SK-N-SH (cell line): Measurements from ENCODE around the gene DDAH1. TPM values are rescaled to one million over a fixed set of nuclear protein-coding genes. Genes with fewer than 3 reads are reported as not detected.

Experiments
- CTCF ChIA-PET: fragments of 300-600, 350-600 bp; formaldehyde crosslinking; extraction: SDS; loops from one replicate; lab custom pipeline; 2021; lab: Yijun Ruan, JAX
- POLR2A ChIA-PET: fragments of 350-600 bp; sonication (Branson Sonifier 250); formaldehyde crosslinking; extraction: SDS; loops from one replicate; lab custom pipeline; 2020; ENCODE audit warnings: antibody characterized with exemption, inconsistent platforms; lab: Yijun Ruan, JAX
- DNase-seq: peaks from one replicate; pipeline ENCODE4 v3.0.0; 2012
- H2AFZ ChIP-seq: fragments of 200-600 bp; sonication (generic); 2 replicates; pipeline ENCODE4 v1.8.1; 2016; ENCODE audit warnings: antibody characterized with exemption, mild to moderate bottlenecking, low read depth
- H3F3A ChIP-seq: fragments of 200-600 bp; sonication (generic); replicated peaks from 2 replicates; pipeline ENCODE3; 2016; ENCODE audit warnings: antibody characterized with exemption, mild to moderate bottlenecking; ENCODE audit not compliant: insufficient read depth
- H3K27ac ChIP-seq, 2 experiments: fragments of 200-500 bp in 1 of 2; fragments of 200-600 bp in 1 of 2; sonication (Bioruptor generic) in 1 of 2; sonication (generic), shearing (Covaris generic) in 1 of 2; 2 replicates each; pipeline versions ENCODE4 v1.5.1 to v1.6.1; 2014 to 2016; ENCODE audit warnings: low read depth in 2 of 2, inconsistent platforms in 1 of 2, low read length in 1 of 2, mild to moderate bottlenecking in 1 of 2, mixed read lengths in 1 of 2
- H3K27me3 ChIP-seq: fragments of 200-600 bp; sonication (generic), shearing (Covaris generic); 2 replicates; pipeline ENCODE4 v1.6.1; 2016; ENCODE audit warnings: mixed run types; ENCODE audit not compliant: insufficient read depth
- H3K36me3 ChIP-seq, 2 experiments: fragments of 200-500 bp in 1 of 2; fragments of 200-600 bp in 1 of 2; sonication (Bioruptor generic) in 1 of 2; sonication (generic) in 1 of 2; replicated peaks in 1 of 2; 2 replicates each; pipeline versions ENCODE3 to v1.5.1; 2014 to 2016; ENCODE audit warnings: low read length in 1 of 2, mild to moderate bottlenecking in 1 of 2; ENCODE audit not compliant: insufficient read depth in 2 of 2, control insufficient read depth in 1 of 2
- H3K4me1 ChIP-seq, 2 experiments: fragments of 200-500 bp in 1 of 2; fragments of 200-600 bp in 1 of 2; sonication (Bioruptor generic) in 1 of 2; sonication (generic), shearing (Covaris generic) in 1 of 2; 2 replicates each; pipeline versions ENCODE4 v1.5.1 to v1.6.1; 2014 to 2016; ENCODE audit warnings: low read depth in 1 of 2, low read length in 1 of 2, mixed run types in 1 of 2; ENCODE audit not compliant: insufficient read depth in 2 of 2, control insufficient read depth in 1 of 2
- H3K4me2 ChIP-seq: fragments of 200-600 bp; sonication (generic), shearing (Covaris generic); 2 replicates; pipeline ENCODE4 v1.6.1; 2017; ENCODE audit warnings: mixed run types
- H3K4me3 ChIP-seq, 2 experiments: fragments of 200-500 bp in 1 of 2; fragments of 200-600 bp in 1 of 2; sonication (Bioruptor generic) in 1 of 2; sonication (generic), shearing (Covaris generic) in 1 of 2; 2 replicates each; pipeline versions ENCODE4 v1.5.1 to v1.8.1; 2014 to 2016; ENCODE audit warnings: low read depth in 2 of 2, inconsistent platforms in 1 of 2, low read length in 1 of 2, mild to moderate bottlenecking in 1 of 2, mixed read lengths in 1 of 2, moderate library complexity in 1 of 2
- H3K79me2 ChIP-seq: fragments of 200-600 bp; sonication (generic); 2 replicates; pipeline ENCODE4 v1.8.1; 2017; ENCODE audit warnings: mild to moderate bottlenecking; ENCODE audit not compliant: insufficient read depth
- H3K9ac ChIP-seq: fragments of 200-600 bp; sonication (generic); 2 replicates; pipeline ENCODE4 v1.6.1; 2017; ENCODE audit warnings: mixed run types
- H3K9me2 ChIP-seq: fragments of 200-600 bp; sonication (generic); 2 replicates; pipeline ENCODE4 v1.6.1; 2017; ENCODE audit warnings: mixed run types
- H3K9me3 ChIP-seq: fragments of 200-600 bp; sonication (generic); 2 replicates; pipeline ENCODE4 v1.6.1; 2017; ENCODE audit warnings: mixed run types, mild to moderate bottlenecking, moderate library complexity
- H4K20me1 ChIP-seq: fragments of 200-600 bp; sonication (generic); 2 replicates; pipeline ENCODE4 v1.6.1; 2017; ENCODE audit warnings: mild to moderate bottlenecking, mixed run types; ENCODE audit not compliant: insufficient read depth
- EP300 ChIP-seq, 2 experiments: IDR thresholded peaks; 2 replicates each; pipeline versions ENCODE4 v1.4.0 to v1.6.1; 2012; ENCODE audit warnings: borderline replicate concordance in 1 of 2, low read depth in 1 of 2, low read length in 1 of 2
- EZH2phosphoT487 ChIP-seq: fragments of 200-600 bp; sonication (generic); IDR thresholded peaks from 2 replicates; pipeline ENCODE4 v1.6.1; 2017; ENCODE audit warnings: low read depth, mixed run types, mild to moderate bottlenecking, antibody characterized with exemption, moderate library complexity, borderline replicate concordance
- FOSL2 ChIP-seq: IDR thresholded peaks from 2 replicates; pipeline ENCODE4 v1.4.0; 2012; ENCODE audit warnings: low read depth, mild to moderate bottlenecking, moderate library complexity, borderline replicate concordance
- FOXJ3 ChIP-seq: sonication (generic); formaldehyde crosslinking; IDR thresholded peaks from 2 replicates; pipeline ENCODE4 v1.5.1; 2020; ENCODE audit warnings: mild to moderate bottlenecking, missing genetic modification reagents
- FOXM1 ChIP-seq: IDR thresholded peaks from 2 replicates; pipeline ENCODE4 v1.4.0; 2012; ENCODE audit warnings: low read depth, mild to moderate bottlenecking
- GATA2 ChIP-seq: sonication (generic); formaldehyde crosslinking; IDR thresholded peaks from 2 replicates; pipeline ENCODE4 v1.5.0; 2020; ENCODE audit warnings: mild to moderate bottlenecking, missing genetic modification reagents
- MEF2A ChIP-seq: IDR thresholded peaks from 2 replicates; pipeline ENCODE4 v1.4.0; 2012; ENCODE audit warnings: low read depth, borderline replicate concordance
- NRF1 ChIP-seq: IDR thresholded peaks from 2 replicates; pipeline ENCODE4 v1.6.1; 2012; ENCODE audit warnings: low read depth, mild to moderate bottlenecking, low read length
- POLR2AphosphoS5 ChIP-seq: IDR thresholded peaks from 2 replicates; pipeline ENCODE4 v1.6.1; 2012; ENCODE audit warnings: low read depth, low read length
- RAD21 ChIP-seq: IDR thresholded peaks from 2 replicates; pipeline ENCODE4 v1.6.1; 2012; ENCODE audit warnings: mild to moderate bottlenecking, low read length
- RFX5 ChIP-seq: IDR thresholded peaks from 2 replicates; pipeline ENCODE4 v1.6.1; 2012; ENCODE audit warnings: mild to moderate bottlenecking, improper control_type of control experiment, low read length
- RXRA ChIP-seq: IDR thresholded peaks from 2 replicates; pipeline ENCODE4 v1.4.0; 2012; ENCODE audit warnings: low read depth, mild to moderate bottlenecking, borderline replicate concordance
- SIN3A ChIP-seq: IDR thresholded peaks from 2 replicates; pipeline ENCODE4 v1.6.1; 2012; ENCODE audit warnings: low read depth, mild to moderate bottlenecking, low read length, moderate library complexity, borderline replicate concordance
- TAF1 ChIP-seq: IDR thresholded peaks from 2 replicates; pipeline ENCODE4 v1.6.1; 2012; ENCODE audit warnings: low read depth, mild to moderate bottlenecking, low read length, moderate library complexity, borderline replicate concordance
- TEAD4 ChIP-seq: IDR thresholded peaks from 2 replicates; pipeline ENCODE4 v1.4.0; 2012; ENCODE audit warnings: mild to moderate bottlenecking, borderline replicate concordance; ENCODE audit not compliant: insufficient read depth
- YY1 ChIP-seq: IDR thresholded peaks from 2 replicates; pipeline ENCODE4 v1.4.0; 2012; ENCODE audit warnings: low read depth, mild to moderate bottlenecking
- WGBS: methylation state at CpG from one replicate; pipeline ENCODE4 v1.1.6; 2017; ENCODE audit warnings: low lambda C conversion rate; 5-methylcytosine and 5-hydroxymethylcytosine counted together
- polyA plus RNA-seq, 3 experiments: library from polyadenylated mRNA; depleted of rRNA; stranded (reverse); fragments of >200 nt; gene quantifications; 2 replicates each; pipeline ENCODE4 v1.2.3, GENCODE V29; 2012
- TF ChIP-seq, protein P1 (sequence below): fragments of 150-350 bp; IDR thresholded peaks from 2 replicates; pipeline ENCODE4 v1.6.1; 2017; ENCODE audit warnings: antibody characterized with exemption, low read length, low read depth, borderline replicate concordance
- TF ChIP-seq, protein P2 (sequence below): IDR thresholded peaks from 2 replicates; pipeline ENCODE4 v1.6.1; 2012; ENCODE audit warnings: mild to moderate bottlenecking, low read depth, low read length, moderate library complexity
- TF ChIP-seq, protein P3 (sequence below): IDR thresholded peaks from 2 replicates; pipeline ENCODE4 v1.4.0; 2012; ENCODE audit warnings: low read depth, borderline replicate concordance
- TF ChIP-seq, protein P4 (sequence below): IDR thresholded peaks from 2 replicates; pipeline ENCODE4 v1.4.0; 2012; ENCODE audit warnings: low read depth

DDAH1 gene
- polyA plus RNA-seq, 1 of the 3 experiments (the other 2 are of a cell fraction): 64.3 TPM

DNA sequence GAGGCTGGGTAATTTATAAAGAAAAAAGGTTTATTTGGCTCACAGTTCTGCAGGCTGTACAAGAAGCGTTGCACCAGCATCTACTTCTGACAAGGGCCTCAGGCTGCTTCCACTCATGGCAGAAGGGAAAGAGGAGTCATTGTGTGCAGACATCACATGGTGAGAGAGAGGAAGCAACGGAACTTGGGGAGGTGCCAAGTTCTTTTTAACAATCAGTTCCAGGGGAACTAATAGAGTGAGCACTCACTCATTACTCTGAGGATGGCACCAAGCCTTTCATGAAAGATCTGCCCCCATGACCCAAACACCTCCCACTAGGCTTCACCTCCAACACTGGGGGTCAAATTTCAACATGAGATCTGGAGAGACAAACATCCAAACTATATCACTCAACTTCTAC, 77.2 kb downstream of the DDAH1 start:
- H3K9me3 ChIP-seq: peaks cover 3% of the 10 kb centered on the region
- no peak overlapping the region for H3K4me2 ChIP-seq
- H3K9me2 ChIP-seq: no peaks in the 10 kb centered on the region
- no peaks in the 10 kb centered on the region for H3K27me3 ChIP-seq
- H3K27ac ChIP-seq: no peak overlapping the region
- peaks cover 5% of the 10 kb centered on the region; the same call in 1 of the 2 replicates for H4K20me1 ChIP-seq
- no peak overlapping the region for H3K4me3 ChIP-seq
- H3K79me2 ChIP-seq: peaks cover 100% of the 10 kb centered on the region
- no peak overlapping the region for H2AFZ ChIP-seq
- peaks cover 10 to 42% of the 10 kb centered on the region in 2 experiments for H3K36me3 ChIP-seq
- H3F3A ChIP-seq: peaks cover 16% of the 10 kb centered on the region
- no peak for DNase-seq
- ChIA-PET CTCF (no interaction called here), POLR2A (no interaction called here)
- TF ChIP-seq EZH2phosphoT487: no peak
- TF ChIP-seq MEF2A: no peak
- TF ChIP-seq TEAD4: no peak
- TF ChIP-seq, protein P1, sequence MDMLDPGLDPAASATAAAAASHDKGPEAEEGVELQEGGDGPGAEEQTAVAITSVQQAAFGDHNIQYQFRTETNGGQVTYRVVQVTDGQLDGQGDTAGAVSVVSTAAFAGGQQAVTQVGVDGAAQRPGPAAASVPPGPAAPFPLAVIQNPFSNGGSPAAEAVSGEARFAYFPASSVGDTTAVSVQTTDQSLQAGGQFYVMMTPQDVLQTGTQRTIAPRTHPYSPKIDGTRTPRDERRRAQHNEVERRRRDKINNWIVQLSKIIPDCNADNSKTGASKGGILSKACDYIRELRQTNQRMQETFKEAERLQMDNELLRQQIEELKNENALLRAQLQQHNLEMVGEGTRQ: no peak
- no peak for TF ChIP-seq YY1
- no peak for TF ChIP-seq TAF1
- no peak for TF ChIP-seq FOXJ3 (CRISPR knock-in tag)
- no peak for TF ChIP-seq RXRA
- TF ChIP-seq EP300 (IDR thresholded peaks at IDR 0.05; ENCODE audit: borderline replicate concordance in 1 of 2, low read depth in 1 of 2, low read length in 1 of 2): no peak
- TF ChIP-seq FOXM1: no peak
- TF ChIP-seq GATA2 (CRISPR knock-in tag): no peak
- TF ChIP-seq SIN3A: no peak
- TF ChIP-seq POLR2AphosphoS5: no peak
- TF ChIP-seq RFX5: no peak
- TF ChIP-seq RAD21: no peak
- TF ChIP-seq, protein P2, sequence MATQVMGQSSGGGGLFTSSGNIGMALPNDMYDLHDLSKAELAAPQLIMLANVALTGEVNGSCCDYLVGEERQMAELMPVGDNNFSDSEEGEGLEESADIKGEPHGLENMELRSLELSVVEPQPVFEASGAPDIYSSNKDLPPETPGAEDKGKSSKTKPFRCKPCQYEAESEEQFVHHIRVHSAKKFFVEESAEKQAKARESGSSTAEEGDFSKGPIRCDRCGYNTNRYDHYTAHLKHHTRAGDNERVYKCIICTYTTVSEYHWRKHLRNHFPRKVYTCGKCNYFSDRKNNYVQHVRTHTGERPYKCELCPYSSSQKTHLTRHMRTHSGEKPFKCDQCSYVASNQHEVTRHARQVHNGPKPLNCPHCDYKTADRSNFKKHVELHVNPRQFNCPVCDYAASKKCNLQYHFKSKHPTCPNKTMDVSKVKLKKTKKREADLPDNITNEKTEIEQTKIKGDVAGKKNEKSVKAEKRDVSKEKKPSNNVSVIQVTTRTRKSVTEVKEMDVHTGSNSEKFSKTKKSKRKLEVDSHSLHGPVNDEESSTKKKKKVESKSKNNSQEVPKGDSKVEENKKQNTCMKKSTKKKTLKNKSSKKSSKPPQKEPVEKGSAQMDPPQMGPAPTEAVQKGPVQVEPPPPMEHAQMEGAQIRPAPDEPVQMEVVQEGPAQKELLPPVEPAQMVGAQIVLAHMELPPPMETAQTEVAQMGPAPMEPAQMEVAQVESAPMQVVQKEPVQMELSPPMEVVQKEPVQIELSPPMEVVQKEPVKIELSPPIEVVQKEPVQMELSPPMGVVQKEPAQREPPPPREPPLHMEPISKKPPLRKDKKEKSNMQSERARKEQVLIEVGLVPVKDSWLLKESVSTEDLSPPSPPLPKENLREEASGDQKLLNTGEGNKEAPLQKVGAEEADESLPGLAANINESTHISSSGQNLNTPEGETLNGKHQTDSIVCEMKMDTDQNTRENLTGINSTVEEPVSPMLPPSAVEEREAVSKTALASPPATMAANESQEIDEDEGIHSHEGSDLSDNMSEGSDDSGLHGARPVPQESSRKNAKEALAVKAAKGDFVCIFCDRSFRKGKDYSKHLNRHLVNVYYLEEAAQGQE: no peak
- TF ChIP-seq FOSL2: no peak
- no peak for TF ChIP-seq NRF1
- TF ChIP-seq, protein P3, sequence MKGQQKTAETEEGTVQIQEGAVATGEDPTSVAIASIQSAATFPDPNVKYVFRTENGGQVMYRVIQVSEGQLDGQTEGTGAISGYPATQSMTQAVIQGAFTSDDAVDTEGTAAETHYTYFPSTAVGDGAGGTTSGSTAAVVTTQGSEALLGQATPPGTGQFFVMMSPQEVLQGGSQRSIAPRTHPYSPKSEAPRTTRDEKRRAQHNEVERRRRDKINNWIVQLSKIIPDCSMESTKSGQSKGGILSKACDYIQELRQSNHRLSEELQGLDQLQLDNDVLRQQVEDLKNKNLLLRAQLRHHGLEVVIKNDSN: no peak
- TF ChIP-seq, protein P4, sequence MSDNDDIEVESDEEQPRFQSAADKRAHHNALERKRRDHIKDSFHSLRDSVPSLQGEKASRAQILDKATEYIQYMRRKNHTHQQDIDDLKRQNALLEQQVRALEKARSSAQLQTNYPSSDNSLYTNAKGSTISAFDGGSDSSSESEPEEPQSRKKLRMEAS: no peak
- no peak overlapping the region for H3K9ac ChIP-seq
- WGBS: 95% methylated on average over 2 of the region's 2 CpGs
- H3K4me1 ChIP-seq: no peaks in the 10 kb centered on the region; a peak in 2 of 4 replicates
